D721Med (cell line): ENCODE results near the gene ANO10.
"Not testable (repeated sequence)": the region's sequence is repeated elsewhere in the genome, so short reads cannot be mapped to it uniquely, and the experiment has no call there.

Source experiments
- DNase-seq: peaks from one replicate; pipeline ENCODE4 v3.0.0; 2011; ENCODE audit warnings: low spot score; ENCODE audit not compliant: insufficient read length
- FAIRE-seq: peaks from 2 replicates; lab custom pipeline; 2011; peaks lifted over from hg19 to GRCh38; lab: Jason Lieb, UNC
- CTCF ChIP-seq: IDR thresholded peaks from 2 replicates; pipeline ENCODE4 v1.5.1; 2012; ENCODE audit warnings: mild to moderate bottlenecking, control low read depth; ENCODE audit not compliant: insufficient read depth; ENCODE audit errors: missing control alignments

The ANO10 gene

GRCh38 chr3:43525386-43525785 is 96.4 kb downstream of the ANO10 start:
- DNase-seq (no peak), FAIRE-seq (no peak)
- no peak for TF ChIP-seq CTCF

DNA sequence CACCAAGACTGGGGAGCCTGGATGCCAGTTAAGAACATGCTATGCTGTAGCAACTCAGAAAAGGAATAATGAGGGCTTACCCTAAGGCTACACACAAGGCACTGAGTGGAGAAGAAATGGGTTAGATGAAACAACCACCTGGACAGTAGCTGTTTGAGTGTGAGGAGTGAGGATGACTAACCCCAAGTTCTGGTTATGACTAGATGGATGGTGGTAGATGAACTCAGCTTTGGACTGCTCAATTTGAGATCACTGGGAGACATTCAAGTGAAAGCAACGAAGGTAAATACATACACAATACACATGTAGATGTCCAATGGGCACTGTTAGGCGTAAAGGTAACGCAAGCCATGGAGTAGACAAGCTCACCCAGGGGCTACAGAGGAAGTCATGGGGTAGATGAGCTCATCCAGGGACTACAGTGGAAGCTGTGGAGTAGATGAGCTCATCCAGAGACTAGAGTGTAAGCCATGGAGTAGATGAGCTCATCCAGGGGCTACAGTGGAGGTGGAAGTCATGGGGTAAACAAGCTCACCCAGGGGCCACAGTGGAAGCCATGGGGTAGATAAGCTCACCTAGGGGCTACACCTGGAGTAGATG is 98.3 kb downstream of the ANO10 start:
- DNase-seq (no peak), FAIRE-seq (no peak)
- TF ChIP-seq CTCF = no peak

DNA sequence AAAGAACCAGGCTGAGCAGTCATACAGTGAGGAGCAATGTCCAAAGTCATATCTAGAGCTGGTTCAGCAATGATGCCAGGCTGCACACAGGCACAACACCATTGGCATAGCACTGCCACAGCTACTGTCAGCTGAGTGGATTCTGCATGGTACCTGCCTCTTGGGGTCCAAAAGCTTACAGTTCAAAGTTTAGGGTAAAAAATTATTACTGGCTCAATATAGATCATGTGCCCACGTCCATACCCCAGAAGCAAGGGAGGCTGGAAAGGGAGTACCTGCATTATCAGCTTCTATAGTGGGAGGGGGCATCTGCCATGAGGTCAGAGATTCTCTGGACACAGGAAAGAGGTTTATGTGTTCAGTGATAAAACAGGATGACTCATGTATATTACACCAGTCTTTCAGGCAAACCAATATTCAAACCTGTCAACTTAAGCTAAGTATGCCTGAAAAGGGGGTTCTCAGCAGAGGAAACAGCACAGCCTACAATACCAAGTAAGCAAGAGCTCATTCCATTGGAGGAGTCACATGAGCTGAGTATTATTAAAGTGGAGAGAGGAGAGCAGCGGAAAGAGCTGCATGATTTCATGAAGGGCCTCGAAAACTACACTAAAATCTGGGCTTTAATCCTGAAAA is 99.0 kb downstream of the ANO10 start:
- no peak for TF ChIP-seq CTCF
- FAIRE-seq = no peak

DNA sequence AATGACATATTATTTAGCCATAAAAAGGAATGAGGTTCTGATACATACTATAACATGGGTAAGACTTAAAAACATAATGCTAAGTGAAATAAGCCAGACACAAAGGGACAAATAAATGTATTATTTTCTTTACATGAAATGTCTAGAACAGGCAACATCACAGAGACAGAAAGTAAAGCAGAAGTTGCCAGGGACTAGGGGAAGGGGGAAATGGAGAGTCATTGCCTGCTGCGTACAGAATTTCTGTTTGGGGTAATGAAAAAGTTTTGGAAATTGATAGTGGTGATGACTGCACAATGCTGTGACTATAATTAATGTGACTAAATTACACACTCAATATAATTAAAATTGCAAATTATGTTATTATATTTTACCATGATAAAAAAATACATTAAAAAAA is 99.9 kb downstream of the ANO10 start:
- TF ChIP-seq CTCF = no peak
- DNase-seq = no peak
- FAIRE-seq = no peak

More for the DNA sequence above, 99.0 kb downstream of the ANO10 start:
- no peak for DNase-seq

DNA sequence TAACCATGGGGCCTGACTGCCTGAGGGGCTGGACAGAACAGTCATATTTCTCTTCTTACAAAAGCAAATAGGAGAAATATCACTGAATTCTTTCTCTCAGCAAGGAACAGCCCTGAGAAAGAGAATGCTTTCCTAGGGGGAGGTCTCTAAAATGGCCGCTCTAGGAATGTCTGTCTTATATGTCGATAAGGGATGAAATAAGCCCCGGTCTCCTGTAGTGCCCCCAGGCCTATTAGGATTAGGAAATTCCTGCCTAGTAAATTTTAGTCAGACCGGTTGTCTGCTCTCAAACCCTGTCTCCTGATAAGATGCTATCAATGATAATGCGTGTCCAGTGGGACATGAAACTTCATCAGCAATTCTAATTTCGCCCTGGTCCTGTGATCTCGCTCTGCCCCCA is 103.3 kb downstream of the ANO10 start:
- not testable (repeated sequence) for FAIRE-seq, DNase-seq

DNA sequence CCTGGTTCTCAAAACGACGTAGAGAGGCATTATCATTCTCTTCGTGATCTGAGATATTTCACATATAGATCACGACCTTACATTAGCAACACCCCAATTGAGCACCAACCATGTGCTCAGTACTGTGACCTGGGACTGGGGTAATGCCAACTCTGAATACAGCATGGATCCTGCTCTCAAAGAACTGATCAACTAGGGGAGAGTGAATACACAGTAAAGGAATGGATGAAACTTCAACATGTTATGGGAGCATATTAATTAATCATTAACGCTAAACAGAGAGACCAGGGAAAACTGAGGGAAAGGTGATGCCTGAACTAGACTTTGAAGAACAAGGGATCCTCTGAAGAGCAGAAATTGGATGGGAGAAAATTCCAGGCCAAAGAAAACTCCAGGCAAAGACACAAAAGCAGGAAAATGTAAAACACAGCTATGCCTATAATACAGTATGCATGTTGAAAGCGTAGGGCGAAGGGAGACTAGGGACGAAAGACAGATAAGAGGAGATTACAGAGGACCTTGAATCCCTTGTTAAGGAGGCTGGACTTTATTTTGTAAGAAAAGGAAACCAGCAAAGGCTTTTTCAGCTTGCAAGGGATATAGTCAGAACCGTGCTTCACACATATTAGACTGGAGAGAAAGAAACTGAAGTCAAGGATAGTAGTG is 105.7 kb downstream of the ANO10 start:
- TF ChIP-seq CTCF = no peak
- FAIRE-seq (no peak), DNase-seq (no peak)

DNA sequence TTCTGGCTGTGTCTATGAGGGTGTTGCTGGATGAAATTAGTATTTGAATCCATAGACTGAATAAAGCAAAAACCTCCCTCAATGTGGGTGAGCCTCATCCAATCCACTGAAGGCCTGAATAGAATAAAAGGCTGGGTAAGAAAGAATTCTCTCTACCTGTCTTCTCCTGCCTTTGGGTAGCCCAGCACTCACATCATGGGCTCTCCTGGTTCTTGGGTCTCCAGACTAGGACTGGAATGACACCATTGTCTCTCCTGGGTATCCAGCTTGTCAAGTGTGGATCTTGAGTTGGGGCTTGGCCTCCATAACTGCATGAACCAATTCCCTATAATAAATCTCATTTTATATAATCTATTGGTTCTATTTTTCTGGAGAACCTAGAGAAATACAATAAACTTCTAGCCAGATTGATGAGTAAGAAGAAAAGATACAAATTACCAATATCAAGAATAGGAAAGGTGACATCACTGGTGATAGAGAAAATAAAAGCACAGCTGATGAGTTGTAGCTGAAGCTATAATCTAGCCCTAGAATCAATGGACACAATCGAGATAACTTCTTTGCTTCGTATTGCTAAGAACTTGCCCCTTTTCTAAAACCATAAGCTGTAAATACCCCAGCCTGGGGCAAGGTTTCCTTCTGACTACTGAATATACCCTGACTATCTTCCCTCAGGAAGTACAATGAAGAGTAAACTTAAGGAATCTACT is 106.4 kb downstream of the ANO10 start:
- FAIRE-seq = no peak
- no peak for DNase-seq
- no peak for TF ChIP-seq CTCF
